Osteocyte (in vitro differentiated cells): Measurements from ENCODE around the gene AIMP1. TPM values are rescaled to one million over a fixed set of nuclear protein-coding genes. Genes with fewer than 3 reads are reported as not detected.

ENCODE experiments used
- DNase-seq: peaks from one replicate; pipeline ENCODE4 v3.0.0; 2021; ENCODE audit warnings: mixed read lengths; ENCODE audit not compliant: unreplicated experiment; ENCODE audit errors: extremely low spot score
- H3K27ac Mint-ChIP-seq: one replicate; pipeline ENCODE4 v1.8.0; 2021; ENCODE audit warnings: mild to moderate bottlenecking, mixed read lengths; ENCODE audit not compliant: unreplicated experiment
- H3K27me3 Mint-ChIP-seq: one replicate; pipeline ENCODE4 v1.8.0; 2021; ENCODE audit warnings: mixed read lengths; ENCODE audit not compliant: unreplicated experiment
- H3K36me3 Mint-ChIP-seq: one replicate; pipeline ENCODE4 v1.8.0; 2021; ENCODE audit warnings: mixed read lengths; ENCODE audit not compliant: unreplicated experiment
- H3K4me1 Mint-ChIP-seq: one replicate; pipeline ENCODE4 v1.8.0; 2021; ENCODE audit warnings: mixed read lengths; ENCODE audit not compliant: unreplicated experiment
- H3K4me3 Mint-ChIP-seq: one replicate; pipeline ENCODE4 v1.8.0; 2021; ENCODE audit warnings: mild to moderate bottlenecking, moderate library complexity, mixed read lengths; ENCODE audit not compliant: unreplicated experiment
- H3K9me3 Mint-ChIP-seq: one replicate; pipeline ENCODE4 v1.8.0; 2021; ENCODE audit warnings: mixed read lengths; ENCODE audit not compliant: unreplicated experiment
- CTCF ChIP-seq: fragments of 200-600 bp; sonication (generic); IDR thresholded peaks from 2 replicates; pipeline ENCODE4 v1.5.0; 2021; ENCODE audit warnings: antibody characterized with exemption, mild to moderate bottlenecking, moderate library complexity
- total RNA-seq: library from RNA; stranded (reverse); gene quantifications from 2 replicates; pipeline ENCODE4 v1.2.1, GENCODE V29; 2021

The AIMP1 gene
- total RNA-seq, 1 donor from 2014 or later, result 41.2 TPM

DNA sequence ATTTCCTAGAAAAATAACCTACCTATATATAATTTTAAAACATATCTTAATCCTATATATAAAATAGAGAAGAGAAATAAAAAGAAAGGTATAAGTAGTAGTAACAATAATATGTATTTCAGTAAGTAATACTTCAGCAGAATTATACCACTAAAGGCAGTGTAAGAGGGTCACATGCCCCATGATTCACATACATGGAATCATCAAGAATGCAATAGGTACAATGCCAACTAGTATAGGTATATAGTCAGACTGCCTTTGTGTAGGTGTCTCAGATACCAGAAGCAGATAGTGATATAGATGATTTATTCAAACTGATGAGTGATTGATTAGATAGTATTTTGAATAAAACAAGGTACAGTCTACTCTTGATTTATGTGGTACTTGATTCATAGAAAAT, 9.4 kb downstream of the AIMP1 start:
- H3K4me3 Mint-ChIP-seq, result no peak overlapping the region
- DNase-seq, result no peak
- no peak for TF ChIP-seq CTCF
- no peaks in the 10 kb centered on the region for H3K27me3 Mint-ChIP-seq
- no peak overlapping the region for H3K27ac Mint-ChIP-seq
- H3K36me3 Mint-ChIP-seq, result peaks cover 25% of the 10 kb centered on the region
- H3K9me3 Mint-ChIP-seq, result no peaks in the 10 kb centered on the region
- H3K4me1 Mint-ChIP-seq, result peaks cover 7% of the 10 kb centered on the region

DNA sequence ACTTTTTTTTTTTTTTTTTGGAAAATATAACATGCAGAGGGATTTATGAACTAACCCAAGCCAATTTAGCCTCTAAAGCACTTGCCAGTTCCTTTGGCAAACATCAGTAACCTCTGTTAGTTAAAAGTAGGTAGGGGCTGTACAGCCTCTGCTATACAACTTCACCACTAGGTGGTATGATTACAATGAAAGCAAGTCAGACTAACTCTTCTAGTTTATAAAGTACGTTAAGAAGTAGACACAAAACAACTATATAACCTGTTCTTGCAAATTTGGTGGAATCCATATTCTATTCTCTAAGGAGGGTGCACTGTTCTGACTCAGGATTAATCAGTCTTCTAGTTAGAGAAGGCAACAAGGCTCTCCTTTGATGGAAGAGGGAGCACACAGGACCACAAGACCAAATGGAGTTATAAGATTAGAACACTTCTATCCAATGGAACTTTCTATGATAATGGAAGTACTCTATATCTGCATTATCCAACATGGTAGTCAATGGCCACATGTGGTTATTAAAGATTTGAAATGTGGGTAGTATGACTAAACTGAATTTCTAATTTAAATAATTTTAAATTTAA, 12.8 kb downstream of the AIMP1 start:
- Mint-ChIP-seq H3K36me3 (peaks cover 44% of the 10 kb centered on the region), H3K4me3 (no peak overlapping the region), H3K9me3 (no peaks in the 10 kb centered on the region), H3K27ac (no peak overlapping the region), H3K27me3 (no peaks in the 10 kb centered on the region), H3K4me1 (peaks cover 2% of the 10 kb centered on the region)
- DNase-seq, result no peak
- TF ChIP-seq CTCF, result peak; percentile 77

GRCh38 chr4:106333186-106333585, 16.8 kb downstream of the AIMP1 start:
- H3K27ac Mint-ChIP-seq, result no peak overlapping the region
- H3K4me3 Mint-ChIP-seq, result no peak overlapping the region
- DNase-seq, result no peak
- peaks cover 7% of the 10 kb centered on the region for H3K4me1 Mint-ChIP-seq
- no peaks in the 10 kb centered on the region for H3K27me3 Mint-ChIP-seq
- peaks cover 12% of the 10 kb centered on the region for H3K9me3 Mint-ChIP-seq
- TF ChIP-seq CTCF, result no peak
- H3K36me3 Mint-ChIP-seq, result peaks cover 59% of the 10 kb centered on the region

DNA sequence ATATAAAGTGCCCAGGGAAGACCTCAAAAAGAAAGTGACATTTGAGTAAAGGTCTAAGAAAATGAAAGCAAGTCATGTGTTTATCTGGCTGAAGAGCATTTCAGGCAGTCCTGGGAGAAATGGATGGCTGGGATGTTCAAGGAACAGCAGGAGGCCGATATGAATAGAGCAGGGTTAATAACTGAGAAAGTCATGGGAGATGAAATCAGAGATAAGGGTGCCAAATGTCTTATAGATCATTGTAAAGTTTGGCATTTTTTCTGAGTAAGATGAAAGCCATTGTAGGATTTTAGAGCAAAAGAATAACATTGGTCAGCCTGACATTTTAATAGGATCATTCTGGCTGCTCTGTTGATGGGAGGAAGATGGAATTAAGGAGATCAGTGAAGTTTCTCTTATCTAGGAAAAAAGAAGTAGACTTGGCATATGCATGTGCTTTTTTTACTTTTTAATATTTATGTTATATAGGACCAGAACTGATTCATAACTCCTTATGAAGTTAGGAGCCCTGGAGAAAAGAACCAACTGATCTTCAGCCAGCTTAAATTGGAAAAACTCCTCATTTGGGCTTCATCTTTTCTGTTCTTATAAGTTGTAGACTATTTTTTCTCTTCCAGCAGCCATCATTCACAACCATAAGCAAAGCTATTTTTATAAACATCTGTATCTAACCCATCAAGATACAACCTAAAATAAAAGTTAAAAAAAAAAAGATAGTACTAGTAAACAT, 18.6 kb downstream of the AIMP1 start:
- no peaks in the 10 kb centered on the region for H3K27me3 Mint-ChIP-seq
- no peak for DNase-seq
- peaks cover 68% of the 10 kb centered on the region for H3K36me3 Mint-ChIP-seq
- H3K9me3 Mint-ChIP-seq, result peaks cover 14% of the 10 kb centered on the region
- peak overlapping the region; percentile 14 for H3K27ac Mint-ChIP-seq
- H3K4me1 Mint-ChIP-seq, result peaks cover 7% of the 10 kb centered on the region
- no peak for TF ChIP-seq CTCF
- H3K4me3 Mint-ChIP-seq, result no peak overlapping the region

GRCh38 chr4:106336618-106337017, 20.3 kb downstream of the AIMP1 start:
- DNase-seq, result no peak
- Mint-ChIP-seq H3K4me3 (no peak overlapping the region), H3K27me3 (no peaks in the 10 kb centered on the region), H3K36me3 (peaks cover 75% of the 10 kb centered on the region), H3K4me1 (peaks cover 7% of the 10 kb centered on the region), H3K9me3 (peaks cover 31% of the 10 kb centered on the region), H3K27ac (no peak overlapping the region)
- no peak for TF ChIP-seq CTCF
